Hematopoietic multipotent progenitor cell treated with erythropoietin and hydrocortisone succinate and interleukin-3 and kit ligand, for 15 days (in vitro differentiated cells): ENCODE measurements around the gene ZNF33A.
"Not testable (repeated sequence)": the region's sequence is repeated elsewhere in the genome, so short reads cannot be mapped to it uniquely, and the experiment has no call there.

ENCODE experiments used
- DNase-seq: peaks from one replicate; pipeline ENCODE4 v3.0.0-alpha.2; 2015; ENCODE audit warnings: low spot score

ZNF33A gene

DNA sequence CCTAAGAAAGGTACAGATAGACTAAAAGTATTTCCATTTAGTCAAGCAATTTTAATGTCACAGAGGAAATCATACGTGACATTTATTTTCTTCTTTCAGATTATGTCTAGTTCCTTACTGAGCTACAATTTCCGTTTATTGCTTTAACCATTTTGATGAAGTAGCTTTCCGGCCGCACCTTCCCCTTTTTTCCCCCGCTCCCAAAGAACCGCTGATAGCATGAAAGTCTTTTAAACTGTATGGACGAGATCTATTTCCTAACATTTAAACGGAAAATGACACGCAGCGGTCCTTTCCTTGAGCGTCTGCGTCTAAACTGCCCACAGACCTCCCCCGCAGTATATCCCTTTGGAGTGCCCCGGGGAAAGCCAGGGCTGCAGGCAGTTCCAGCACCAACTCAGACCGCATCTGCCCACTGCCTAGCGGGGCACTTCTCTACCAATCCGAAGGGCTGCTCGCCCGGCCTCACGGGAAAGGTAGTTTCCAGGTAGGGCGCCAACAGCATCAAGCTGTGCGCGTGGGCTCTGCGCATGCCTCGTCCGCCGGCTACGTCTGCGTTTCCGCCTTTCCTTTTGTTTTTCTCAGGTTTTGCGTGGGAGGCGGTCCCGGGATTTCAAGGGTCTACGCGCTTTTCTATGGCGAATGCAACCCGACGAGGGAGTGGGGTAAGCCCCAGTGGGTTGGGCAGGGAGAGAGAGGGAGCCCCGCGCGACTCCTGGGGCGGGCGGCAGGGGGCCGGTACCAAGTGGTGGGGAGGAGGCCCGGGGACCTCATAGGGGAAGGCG lies at the start of gene ZNF33A:
Gene ZNF33A, plus strand, starts transcription at position 557 of the 785 bp plus-strand sequence. CDS start 1,667 bp downstream, outside the sequence.
- peak; percentile 81 for DNase-seq

DNA sequence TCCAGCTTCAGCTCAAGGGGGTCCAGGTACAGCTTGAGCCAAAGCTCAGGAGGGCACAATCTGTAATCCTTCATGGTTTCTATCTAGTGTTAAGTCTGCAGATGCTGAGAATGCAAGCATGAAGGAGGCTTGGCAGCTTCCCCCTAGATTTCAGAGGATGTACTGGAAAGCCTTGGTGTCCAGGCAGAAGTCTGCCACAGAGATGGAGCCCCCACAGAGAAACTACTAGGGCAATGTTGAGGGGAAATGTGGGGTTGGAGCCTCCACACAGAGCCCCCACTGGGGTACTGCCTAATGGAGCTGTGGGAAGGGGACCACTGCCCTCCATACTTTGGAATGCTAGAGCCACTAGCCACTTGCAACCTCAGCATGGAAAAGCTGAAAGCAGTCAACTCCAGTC lies 45.5 kb upstream of the ZNF33A start:
- no peak for DNase-seq

DNA sequence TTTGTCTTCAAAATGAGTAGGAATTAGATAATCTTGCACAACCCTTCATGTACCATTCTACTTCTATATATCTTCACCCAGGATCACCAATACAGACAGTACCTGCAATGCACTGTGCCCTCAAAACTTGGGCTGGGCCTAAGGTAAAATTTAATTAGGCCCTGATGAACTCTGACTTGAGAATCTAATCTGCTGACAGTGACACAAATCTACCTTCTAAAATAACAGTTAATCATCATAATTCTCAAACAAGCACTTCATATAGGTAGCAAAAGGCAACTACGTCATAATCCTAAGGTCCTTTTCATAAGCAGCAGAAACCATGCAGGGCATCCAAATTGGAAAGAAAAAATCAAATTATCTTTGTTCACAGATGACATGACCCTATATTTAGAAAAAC lies 38.1 kb upstream of the ZNF33A start:
- DNase-seq = no peak

DNA sequence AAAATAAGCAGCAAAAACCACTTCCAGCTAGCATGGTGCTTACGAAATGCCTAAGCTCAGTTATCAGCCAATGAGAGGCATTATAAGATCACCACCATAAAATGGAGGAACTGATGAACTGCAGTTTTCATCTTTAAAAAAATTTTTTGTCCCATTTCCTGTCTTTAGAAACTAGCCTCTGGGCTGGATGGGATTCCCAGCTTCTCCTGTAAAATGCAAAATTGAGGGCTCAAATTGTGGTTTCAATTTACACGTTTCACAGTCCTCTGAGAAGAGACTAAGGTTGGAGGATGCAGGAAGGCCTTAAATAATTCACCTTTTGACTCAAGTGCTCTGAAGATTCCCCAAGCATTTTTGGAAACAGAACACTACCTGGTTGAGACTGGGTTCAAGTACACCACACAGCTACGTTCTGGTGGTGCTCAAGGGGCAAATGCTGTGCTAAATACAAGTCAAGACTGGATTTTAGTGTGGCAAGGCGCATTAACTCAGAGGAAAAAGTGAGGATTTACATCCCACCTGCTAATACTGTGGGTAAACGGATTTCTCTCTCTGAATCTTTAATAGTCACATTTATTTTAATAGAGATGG lies 35.0 kb upstream of the ZNF33A start:
- peak; percentile 5 for DNase-seq

DNA sequence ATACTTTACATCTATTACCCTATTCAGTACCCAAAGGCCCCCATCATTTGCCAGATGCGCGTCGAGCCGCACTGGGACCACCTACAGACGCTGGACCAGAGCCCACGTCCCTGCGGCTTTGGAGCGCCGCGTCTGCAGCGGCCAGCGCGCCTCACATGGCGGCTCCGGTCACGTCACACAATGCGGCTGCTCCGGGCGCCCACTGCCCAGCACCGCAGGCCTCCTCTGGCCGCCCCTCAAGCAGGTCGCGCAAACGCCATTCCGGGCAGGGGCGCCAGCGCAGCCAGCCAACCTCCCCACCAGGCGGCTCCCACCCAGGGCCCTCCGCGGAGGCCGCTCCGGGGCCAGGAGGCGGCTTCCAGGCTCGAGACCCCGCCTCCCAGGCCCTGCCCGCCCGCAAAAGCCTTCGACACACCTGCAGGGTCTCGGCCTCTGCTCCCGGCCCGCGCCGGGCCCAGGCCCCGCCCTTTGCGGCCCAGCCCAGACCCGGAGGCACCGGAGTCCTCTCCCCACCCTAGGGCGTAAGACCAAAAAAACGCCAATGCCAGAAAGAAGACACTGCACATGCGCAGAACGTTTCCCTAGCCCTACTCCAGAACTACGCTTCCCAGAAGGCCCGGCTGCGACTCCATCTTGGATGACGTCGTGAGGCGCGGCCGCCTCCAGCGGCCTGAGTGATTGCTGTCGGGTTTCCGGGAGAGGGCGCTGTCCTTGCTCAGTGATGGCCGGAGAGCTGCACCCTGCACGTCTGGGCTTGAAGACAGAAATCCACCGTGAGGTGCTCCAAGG lies 34.2 kb upstream of the ZNF33A start, which contains the start of gene ZNF25:
Gene ZNF25, minus strand, starts transcription at position 557 of the 789 bp plus-strand sequence. CDS start 4,925 bp downstream, outside the sequence.
- peak; percentile 98 for DNase-seq

DNA sequence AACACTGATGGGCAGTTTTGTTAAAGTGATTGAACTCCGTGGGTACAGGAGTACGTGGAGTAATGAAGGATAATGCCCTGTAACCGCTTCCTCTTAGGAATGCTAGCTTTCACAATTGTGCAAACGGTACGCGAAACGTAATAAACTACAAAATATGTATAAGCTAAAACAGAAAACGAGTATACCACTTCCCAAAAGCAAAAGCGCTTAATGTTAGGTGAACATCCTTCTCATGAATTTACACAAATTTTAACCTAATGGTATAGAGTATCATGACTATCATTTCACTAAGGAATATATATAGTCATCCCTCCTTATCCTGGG lies 33.6 kb upstream of the ZNF33A start:
- no peak for DNase-seq

DNA sequence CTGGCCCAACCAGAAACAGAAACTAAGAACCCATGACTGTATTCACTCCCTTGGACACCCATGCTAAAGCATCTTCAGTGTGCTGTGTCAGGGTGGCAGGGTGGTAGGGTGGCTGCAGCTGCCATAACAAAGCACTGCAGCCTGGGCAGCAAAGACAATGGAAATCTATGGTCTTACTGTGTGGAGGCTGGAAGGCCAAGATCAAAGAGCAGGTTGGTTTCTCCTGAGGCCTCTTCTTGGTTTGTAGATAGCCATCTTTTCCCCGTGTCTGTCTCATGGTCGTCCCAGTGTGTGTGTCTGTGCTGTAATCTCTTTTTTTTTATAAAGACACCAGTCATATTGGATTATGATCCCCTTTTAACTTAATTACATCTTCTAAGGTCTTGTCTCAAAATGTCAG lies 18.8 kb upstream of the ZNF33A start:
- no peak for DNase-seq

DNA sequence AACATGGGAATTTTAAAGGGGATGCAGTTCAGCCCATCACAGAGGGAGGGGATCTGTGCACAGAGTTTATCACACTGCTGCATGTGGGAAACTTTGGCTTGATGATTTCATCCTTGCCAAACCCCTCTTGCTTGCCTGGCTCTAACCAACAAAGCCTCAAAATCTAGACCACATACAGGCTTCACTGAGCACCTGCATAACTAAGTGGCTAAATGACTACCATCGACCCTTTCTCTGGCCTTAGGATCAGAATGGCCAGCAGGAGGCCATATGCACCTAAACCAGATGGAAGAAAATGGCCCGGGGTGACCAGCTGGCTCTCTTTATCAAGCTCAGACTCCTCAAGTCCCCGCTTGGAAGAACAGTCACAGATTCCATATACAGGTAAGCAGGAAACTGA lies 18.4 kb upstream of the ZNF33A start:
- DNase-seq = no peak

DNA sequence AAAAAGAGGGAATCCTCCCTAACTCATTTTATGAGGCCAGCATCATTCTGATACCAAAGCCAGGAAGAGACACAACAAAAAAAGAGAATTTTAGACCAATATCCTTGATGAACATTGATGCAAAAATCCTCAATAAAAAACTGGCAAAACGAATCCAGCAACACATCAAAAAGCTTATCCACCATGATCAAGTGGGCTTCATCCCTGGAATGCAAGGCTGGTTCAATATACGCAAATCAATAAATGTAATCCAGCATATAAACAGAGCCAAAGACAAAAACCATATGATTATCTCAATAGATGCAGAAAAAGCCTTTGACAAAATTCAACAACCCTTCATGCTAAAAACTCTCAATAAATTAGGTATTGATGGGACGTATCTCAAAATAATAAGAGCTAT lies 11.6 kb upstream of the ZNF33A start:
- not testable (repeated sequence) for DNase-seq

DNA sequence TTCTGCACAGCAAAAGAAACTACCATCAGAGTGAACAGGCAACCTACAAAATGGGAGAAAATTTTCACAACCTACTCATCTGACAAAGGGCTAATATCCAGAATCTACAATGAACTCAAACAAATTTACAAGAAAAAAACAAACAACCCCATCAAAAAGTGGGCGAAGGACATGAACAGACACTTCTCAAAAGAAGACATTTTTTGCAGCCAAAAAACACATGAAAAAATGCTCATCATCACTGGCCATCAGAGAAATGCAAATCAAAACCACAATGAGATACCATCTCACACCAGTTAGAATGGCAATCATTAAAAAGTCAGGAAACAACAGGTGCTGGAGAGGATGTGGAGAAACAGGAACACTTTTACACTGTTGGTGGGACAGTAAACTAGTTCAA lies 10.0 kb upstream of the ZNF33A start:
- DNase-seq = not testable (repeated sequence)

DNA sequence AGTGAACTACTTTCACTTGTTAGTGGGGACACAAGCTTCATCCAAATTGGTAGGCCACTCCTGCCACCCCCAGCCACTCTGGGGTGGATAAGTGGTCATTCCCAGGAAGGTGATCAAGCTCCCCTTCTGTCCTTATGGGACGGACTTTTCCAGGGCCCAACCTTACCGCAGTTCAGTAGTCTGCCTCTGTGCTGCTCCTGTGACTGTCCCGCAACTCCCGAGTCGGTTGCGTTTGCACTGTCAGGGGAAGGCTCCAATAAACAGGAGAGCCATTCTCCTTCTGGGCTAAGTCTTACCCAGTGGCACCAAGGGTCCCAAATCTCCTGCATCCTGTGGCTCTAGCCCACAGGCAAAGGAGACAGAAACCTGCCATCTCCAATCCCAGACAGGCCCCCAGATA lies 7.4 kb upstream of the ZNF33A start:
- no peak for DNase-seq

DNA sequence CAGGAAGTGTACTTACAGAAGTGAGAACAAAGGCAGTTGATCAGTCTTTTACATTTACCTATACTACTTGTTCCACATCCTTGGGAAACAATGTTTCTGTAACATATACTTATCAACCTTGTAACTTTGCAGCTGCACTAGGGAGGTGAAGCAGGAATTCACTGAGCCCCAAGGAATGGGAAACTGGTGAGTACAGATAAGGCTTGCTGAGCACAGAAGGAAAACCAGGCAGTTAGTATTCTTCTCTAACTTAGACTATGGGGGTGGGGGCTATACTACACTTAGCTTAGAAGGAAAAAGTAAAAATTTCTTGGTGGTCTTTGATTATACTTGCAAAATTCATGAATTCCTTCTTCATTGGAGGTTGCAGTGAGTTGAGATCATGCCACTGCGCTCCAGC lies 6.9 kb upstream of the ZNF33A start:
- DNase-seq = no peak

DNA sequence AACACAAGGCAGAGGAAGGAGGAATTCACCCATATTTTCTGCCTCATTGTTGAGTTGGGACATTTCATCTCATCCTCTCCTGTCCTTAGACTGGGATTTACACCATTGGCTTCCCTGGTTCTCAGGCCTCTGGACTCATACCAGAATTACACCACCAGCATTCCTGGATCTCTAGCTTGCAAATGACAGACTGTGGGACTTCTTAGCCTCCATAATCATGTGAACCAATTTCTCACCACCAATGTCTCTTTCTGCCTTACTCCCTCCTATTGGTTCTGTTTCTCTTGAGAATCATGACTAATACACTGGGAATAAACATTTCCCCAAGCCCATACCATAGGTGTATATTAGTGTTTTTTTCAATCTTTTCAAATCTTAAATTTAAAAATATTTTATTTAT lies 2.9 kb upstream of the ZNF33A start:
- no peak for DNase-seq

DNA sequence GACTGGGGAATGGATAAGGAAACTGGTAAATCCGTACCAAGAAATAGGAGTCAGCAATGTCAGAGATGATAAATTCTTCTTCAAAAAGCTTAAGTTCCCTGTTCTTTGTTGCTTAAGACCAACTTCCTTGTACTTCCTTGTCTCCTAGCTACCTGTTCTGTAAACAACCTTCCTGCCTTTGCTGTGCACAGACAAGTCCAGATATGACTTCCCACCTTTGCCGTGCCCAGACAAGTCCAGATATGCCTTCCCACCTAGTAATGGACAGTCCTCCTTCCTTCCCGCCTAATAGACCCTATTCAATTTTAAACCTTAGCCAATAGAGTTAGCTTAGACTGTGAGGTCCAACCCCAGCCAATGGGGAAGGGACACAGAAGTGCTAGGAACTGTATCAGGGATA lies 2.5 kb upstream of the ZNF33A start:
- DNase-seq = no peak

DNA sequence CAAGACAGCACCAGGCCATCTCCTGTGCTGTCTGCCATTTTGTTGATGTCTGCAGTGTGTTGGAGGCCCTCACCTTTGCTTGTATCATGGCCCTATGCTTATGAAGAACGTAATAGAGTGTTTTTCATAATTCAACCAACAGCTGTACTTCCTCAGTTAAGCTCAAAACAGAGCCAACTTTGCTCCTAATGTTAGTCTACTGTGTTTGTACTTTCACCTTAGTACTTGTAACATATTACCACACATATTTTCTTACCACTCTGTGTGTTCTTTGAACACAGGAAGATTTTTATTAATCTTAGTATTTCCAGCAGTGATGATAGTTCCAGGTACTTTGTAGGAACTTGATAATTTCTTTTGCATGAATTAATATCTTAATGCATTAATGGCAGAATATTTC lies 5.9 kb downstream of the ZNF33A start:
- no peak for DNase-seq

DNA sequence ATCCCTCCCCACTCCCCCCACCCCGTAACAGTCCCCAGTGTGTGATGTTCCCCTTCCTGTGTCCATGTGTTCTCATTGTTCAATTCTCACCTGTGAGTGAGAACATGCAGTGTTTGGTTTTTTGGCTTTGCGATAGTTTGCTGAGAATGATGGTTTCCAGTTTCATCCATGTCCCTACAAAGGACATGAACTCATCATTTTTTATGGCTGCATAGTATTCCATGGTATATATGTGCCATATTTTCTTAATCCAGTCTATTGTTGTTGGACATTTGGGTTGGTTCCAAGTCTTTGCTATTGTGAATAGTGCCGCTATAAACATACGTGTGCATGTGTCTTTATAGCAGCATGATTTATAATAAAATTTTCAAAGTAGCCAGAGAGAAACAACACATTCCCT lies 8.6 kb downstream of the ZNF33A start:
- DNase-seq = not testable (repeated sequence)

DNA sequence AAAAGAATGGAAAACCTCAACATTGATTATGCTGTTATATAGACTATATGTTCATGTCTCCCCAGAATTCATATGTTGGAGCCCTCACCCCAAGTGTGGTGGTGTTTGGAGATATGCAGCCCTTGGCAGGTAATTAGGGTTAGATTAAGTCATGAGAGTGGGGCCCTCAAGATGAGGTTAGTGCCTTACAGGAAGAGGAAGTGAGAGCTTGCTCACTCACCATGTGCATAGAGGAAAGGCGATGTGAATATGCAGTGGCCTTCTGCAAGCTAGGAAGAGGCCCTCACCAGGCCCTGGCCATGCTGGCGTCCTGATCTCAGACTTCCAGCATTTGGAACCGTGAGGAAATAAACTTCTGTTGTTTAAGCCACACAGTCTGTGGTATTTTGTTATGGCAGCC lies 14.8 kb downstream of the ZNF33A start:
- DNase-seq = no peak

DNA sequence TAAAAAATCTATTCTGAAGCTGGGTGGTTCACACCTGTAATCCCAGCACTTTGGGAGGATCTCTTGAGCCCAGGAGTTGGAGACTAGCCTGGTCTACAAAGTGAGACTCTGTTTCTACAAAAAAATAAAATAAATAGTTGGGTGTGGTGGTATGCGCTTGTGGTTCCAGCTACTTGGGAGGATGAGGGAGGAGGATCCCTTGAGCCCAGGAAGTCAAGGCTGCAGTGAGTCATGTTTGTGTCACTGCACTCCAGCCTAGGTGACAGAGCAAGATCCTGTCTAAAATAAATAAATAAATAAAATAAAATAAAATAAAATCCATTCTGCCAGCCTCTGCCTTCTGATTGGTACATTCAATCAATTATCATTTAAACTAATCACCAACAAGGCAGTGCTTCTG lies 17.5 kb downstream of the ZNF33A start:
- no peak for DNase-seq

DNA sequence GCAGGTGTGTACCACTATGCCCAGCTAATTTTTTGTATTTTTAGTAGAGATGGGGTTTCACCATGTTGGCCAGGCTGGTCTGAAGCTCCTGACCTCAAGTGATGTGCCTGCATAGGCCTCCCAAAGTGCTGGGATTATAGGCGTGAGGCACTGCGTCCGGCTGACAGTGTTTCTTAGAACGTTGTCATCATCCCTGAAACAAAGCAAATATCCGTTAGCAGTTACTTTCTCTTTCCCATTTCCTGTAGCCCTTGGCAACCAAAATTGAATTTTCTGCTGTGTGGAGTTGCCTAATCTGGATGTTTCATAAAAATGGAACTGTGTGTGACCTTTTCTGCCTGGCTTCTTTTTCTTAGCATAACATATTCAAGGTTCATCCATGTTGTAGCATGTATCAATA lies 22.4 kb downstream of the ZNF33A start:
- no peak for DNase-seq

DNA sequence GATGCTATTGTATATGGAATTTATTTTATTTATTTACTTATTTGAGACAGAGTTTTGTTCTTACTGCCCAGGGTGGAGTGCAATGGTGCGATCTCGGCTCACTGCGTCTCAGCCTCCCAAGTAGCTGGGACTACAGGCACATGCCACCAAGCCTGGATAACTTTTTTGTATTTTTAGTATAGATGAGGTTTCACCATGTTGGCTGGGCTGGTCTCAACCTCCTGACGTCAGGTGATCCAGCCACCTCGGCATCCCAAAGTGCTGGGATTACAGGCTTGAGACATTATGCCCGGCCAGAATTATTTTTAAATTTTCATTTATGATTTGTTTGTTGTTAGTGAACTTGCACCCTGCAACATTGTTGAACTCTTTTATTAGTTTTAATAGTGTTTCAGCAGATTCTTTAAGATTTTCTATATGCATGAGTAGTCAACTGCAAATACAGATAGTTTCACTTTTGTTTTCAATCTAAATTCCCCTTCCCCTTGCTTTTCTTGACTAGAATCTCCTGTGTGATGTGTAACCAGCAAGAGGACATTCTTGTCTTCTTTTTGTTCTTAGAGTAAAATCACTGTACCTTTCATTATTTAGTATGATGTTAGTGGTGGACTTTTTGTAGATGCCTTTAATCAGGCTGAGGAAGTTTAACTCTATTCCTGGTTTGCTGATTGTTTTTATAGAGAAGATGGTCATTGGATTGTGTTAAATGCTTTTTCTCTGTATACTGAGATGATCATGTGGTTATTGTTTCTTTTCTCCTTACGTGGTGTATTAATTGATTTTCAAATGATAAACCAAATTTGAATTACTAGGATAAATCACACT lies 27.8 kb downstream of the ZNF33A start:
- DNase-seq = no peak

DNA sequence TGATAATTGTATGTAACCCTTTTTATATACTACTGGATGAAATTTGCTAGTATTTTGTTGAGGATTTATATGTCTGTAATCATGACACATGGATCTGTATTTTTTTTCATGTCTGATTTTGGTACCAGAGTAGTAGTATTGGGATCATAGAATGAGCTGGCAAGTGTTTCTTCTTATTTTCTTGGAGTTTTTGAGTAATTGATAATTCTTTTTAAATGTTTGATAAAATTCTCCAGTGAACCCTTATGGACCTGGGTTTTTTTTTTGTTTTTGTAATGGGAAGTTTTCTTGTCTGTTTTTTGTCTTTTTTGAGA lies 28.4 kb downstream of the ZNF33A start:
- DNase-seq = no peak

DNA sequence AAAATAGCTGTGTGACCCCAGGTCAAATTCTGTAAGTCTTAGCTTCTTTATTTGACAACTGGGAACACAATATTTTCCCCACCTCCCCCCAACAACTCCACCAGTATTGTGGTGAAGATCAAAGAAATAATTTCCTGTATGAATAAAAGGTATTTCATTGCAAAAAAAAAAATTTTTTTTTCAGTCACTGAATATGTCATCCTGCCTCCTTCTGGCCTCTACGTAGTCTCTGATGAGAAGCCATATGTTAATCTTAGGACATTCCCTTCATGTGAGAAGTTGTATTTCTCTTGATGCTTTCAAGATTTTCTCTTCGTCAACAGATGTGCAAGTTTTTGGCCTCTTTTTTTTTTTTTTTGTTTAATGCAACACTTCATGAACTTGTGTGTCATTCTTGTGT lies 33.0 kb downstream of the ZNF33A start:
- DNase-seq = no peak
